GM12872 (cell line): Measurements from ENCODE around the gene LIN37.

Source experiments
- TF ChIP-seq, protein P1 (sequence below): IDR thresholded peaks from 3 replicates; pipeline ENCODE4 v1.5.1; 2011; ENCODE audit warnings: low read depth, mild to moderate bottlenecking, low read length, moderate library complexity; ENCODE audit not compliant: insufficient read depth

LIN37 gene

GRCh38 chr19:35716801-35717664, 31.3 kb upstream of the LIN37 start:
- TF ChIP-seq, protein P1, sequence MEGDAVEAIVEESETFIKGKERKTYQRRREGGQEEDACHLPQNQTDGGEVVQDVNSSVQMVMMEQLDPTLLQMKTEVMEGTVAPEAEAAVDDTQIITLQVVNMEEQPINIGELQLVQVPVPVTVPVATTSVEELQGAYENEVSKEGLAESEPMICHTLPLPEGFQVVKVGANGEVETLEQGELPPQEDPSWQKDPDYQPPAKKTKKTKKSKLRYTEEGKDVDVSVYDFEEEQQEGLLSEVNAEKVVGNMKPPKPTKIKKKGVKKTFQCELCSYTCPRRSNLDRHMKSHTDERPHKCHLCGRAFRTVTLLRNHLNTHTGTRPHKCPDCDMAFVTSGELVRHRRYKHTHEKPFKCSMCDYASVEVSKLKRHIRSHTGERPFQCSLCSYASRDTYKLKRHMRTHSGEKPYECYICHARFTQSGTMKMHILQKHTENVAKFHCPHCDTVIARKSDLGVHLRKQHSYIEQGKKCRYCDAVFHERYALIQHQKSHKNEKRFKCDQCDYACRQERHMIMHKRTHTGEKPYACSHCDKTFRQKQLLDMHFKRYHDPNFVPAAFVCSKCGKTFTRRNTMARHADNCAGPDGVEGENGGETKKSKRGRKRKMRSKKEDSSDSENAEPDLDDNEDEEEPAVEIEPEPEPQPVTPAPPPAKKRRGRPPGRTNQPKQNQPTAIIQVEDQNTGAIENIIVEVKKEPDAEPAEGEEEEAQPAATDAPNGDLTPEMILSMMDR = peak; percentile 83

DNA sequence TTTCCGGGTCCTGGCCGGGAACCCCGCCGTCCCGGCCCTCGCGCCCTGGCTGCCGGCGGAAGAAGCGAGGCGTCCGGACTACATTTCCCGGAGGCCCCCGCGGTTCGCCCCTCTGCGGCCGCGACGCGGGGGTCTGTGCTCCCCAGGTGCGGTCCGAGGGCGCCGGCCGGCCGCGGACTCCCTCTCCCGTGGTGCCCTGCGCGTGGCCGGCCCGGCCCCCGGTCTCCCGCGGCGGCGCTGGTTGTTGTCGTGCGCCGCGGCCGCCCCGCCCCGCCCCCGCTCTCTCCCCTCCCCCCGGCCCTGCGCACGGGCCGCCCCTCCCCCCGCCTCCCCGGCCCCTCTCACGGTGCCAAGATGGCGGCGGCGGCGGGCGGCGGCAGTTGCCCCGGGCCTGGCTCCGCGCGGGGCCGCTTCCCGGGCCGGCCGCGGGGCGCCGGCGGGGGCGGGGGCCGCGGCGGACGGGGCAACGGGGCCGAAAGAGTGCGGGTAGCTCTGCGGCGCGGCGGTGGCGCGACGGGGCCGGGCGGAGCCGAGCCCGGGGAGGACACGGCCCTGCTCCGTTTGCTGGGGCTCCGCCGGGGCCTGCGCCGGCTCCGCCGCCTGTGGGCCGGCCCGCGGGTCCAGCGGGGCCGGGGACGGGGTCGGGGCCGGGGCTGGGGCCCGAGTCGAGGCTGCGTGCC, 30.6 kb upstream of the LIN37 start, which contains the start of gene KMT2B:
Gene KMT2B (plus strand): TSS at position 339 of the 680 bp plus-strand sequence. CDS start 16 bp downstream, at position 355.
- TF ChIP-seq, protein P1 = no peak

DNA sequence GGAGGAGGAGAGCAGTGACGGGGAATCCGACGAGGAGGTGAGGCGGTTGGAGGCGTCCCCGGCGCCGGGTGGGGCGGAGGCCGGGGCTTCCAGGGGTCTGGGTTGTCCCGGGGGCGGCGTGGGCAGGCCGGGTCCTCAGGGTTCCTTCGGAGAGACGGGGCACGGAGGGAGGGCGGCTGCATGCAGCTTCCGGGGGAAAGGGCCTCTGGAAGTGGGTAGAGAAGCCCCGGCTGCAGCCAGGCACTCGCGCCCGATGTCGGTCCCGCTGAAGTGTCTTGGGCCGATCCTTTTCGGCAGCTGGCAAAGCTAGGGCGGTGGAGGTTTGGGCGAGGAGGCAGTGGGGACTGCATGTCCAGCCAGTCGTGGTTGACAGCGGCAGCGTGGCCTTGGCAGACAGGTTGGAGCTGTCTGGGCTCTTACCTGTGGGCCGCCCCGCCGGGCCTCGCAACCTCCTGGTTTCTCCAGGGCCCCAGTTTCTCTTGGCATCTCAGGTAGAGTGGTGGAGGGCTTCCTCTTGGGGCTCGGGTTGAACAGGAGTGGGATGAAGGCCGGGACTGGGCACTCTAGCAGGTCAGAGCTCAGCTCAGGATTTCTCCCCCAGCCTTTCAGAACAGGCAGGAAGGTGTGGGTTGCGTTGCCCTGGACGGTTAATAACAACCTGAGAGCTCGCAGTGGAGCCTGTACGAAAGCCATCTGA, 29.9 kb upstream of the LIN37 start:
- TF ChIP-seq, protein P1 = no peak

DNA sequence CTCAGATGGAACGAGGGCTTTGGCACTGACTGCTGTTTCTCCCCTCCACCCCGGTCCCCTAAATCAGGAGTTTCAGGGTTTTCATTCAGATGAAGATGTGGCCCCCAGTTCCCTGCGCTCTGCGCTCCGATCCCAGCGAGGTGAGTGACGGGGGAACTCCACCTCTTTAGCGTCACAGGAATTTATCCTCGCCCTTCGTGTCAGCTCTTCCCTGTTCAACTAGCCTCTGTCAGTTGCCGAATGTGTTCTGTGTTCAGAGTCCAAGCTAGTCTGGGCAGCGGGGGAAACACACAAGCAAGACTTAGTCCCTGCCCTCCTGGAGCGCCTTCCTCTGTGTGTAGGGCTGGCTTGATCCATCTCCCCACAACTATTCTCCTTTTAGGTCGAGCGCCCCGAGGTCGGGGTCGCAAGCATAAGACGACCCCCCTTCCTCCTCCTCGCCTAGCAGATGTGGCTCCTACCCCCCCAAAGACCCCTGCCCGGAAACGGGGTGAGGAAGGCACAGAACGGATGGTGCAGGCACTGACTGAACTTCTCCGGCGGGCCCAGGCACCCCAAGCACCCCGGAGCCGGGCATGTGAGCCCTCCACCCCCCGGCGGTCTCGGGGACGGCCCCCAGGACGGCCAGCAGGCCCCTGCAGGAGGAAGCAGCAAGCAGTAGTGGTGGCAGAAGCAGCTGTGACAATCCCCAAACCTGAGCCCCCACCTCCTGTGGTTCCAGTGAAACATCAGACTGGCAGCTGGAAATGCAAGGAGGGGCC, 28.8 kb upstream of the LIN37 start:
- TF ChIP-seq, protein P1 = no peak

DNA sequence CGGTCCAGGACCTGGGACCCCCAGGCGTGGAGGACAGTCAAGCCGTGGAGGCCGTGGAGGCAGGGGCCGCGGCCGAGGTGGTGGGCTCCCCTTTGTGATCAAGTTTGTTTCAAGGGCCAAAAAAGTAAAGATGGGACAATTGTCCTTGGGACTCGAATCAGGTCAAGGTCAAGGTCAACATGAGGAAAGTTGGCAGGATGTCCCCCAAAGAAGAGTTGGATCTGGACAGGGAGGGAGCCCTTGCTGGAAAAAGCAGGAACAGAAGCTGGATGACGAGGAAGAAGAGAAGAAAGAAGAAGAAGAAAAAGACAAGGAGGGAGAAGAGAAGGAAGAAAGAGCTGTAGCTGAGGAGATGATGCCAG, 28.2 kb upstream of the LIN37 start:
- TF ChIP-seq, protein P1 = no peak

DNA sequence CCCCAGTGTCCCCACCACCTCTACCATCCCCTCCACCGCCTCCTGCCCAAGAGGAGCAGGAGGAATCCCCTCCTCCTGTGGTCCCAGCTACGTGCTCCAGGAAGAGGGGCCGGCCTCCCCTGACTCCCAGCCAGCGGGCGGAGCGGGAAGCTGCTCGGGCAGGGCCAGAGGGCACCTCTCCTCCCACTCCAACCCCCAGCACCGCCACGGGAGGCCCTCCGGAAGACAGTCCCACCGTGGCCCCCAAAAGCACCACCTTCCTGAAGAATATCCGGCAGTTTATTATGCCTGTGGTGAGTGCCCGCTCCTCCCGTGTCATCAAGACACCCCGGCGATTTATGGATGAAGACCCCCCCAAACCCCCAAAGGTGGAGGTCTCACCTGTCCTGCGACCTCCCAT, 27.7 kb upstream of the LIN37 start:
- TF ChIP-seq, protein P1 = no peak

GRCh38 chr19:35721374-35721773, 27.0 kb upstream of the LIN37 start:
- TF ChIP-seq, protein P1 = no peak
